GM19328 (cell line): Measurements from ENCODE around the gene NRAP.

Source experiments
- ATAC-seq: cut with Tn5 transposase; IDR thresholded peaks from one replicate; pipeline ENCODE4 v1.9.1; 2021; ENCODE audit warnings: mild to moderate bottlenecking, moderate library complexity; ENCODE audit not compliant: unreplicated experiment

Gene NRAP, protein sequence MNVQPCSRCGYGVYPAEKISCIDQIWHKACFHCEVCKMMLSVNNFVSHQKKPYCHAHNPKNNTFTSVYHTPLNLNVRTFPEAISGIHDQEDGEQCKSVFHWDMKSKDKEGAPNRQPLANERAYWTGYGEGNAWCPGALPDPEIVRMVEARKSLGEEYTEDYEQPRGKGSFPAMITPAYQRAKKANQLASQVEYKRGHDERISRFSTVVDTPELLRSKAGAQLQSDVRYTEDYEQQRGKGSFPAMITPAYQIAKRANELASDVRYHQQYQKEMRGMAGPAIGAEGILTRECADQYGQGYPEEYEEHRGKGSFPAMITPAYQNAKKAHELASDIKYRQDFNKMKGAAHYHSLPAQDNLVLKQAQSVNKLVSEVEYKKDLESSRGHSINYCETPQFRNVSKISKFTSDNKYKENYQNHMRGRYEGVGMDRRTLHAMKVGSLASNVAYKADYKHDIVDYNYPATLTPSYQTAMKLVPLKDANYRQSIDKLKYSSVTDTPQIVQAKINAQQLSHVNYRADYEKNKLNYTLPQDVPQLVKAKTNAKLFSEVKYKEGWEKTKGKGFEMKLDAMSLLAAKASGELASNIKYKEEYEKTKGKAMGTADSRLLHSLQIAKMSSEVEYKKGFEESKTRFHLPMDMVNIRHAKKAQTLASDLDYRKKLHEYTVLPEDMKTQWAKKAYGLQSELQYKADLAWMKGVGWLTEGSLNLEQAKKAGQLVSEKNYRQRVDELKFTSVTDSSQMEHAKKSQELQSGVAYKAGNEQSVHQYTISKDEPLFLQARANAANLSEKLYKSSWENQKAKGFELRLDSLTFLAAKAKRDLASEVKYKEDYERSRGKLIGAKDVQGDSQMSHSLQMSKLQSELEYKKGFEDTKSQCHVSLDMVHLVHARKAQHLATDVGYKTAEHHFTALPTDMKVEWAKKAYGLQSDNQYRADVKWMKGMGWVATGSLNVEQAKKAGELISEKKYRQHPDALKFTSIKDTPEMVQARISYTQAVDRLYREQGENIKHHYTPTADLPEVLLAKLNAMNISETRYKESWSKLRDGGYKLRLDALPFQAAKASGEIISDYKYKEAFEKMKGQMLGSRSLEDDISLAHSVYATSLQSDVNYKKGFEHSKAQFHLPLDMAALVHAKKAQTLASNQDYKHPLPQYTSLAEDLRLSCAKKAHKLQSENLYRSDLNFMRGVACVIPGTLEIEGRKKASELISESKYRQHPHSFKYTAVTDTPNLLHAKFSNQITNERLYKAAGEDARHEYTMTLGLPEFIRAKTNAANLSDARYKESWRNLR (N-terminal part only)

DNA sequence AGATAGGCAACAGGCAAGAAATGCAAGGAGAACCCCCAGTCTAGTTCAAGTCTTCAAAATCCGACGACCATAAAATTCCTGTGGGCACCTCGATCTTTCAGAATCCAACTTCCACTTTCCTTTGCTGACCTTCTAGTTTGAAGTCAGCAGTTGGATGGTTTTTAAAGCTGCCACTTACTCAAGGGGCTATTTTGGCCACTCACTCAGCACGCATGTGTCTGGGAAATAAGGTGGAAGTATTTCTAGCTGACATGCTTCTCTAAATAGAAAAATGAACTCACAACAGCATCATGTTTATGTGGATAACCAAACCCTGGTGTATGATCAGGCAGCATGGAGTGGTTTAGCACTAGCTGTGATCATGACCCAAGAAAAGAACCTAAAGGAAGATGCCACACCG, at the start of gene NRAP:
TSS of gene NRAP (minus strand) at position 134 of the 400 bp plus-strand sequence. CDS start 159 bp downstream, outside the sequence.
- no peak for ATAC-seq

DNA sequence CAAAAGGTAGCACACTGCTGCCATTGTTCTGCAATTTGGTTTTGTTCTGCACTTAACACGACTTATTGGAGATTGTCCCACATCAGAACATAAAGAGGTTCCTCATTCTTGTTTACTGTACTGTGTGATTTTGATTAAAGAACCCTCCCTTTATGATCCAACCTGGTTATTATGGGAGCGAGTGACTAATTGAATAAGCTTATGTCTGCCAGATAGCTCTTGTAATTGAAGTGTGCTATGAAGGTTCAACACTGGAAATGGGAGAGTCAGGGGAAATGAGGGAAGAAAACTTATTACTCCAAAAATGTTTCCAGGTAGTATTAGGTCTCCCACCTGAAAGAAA, 49.8 kb upstream of the NRAP start:
- ATAC-seq = no peak

DNA sequence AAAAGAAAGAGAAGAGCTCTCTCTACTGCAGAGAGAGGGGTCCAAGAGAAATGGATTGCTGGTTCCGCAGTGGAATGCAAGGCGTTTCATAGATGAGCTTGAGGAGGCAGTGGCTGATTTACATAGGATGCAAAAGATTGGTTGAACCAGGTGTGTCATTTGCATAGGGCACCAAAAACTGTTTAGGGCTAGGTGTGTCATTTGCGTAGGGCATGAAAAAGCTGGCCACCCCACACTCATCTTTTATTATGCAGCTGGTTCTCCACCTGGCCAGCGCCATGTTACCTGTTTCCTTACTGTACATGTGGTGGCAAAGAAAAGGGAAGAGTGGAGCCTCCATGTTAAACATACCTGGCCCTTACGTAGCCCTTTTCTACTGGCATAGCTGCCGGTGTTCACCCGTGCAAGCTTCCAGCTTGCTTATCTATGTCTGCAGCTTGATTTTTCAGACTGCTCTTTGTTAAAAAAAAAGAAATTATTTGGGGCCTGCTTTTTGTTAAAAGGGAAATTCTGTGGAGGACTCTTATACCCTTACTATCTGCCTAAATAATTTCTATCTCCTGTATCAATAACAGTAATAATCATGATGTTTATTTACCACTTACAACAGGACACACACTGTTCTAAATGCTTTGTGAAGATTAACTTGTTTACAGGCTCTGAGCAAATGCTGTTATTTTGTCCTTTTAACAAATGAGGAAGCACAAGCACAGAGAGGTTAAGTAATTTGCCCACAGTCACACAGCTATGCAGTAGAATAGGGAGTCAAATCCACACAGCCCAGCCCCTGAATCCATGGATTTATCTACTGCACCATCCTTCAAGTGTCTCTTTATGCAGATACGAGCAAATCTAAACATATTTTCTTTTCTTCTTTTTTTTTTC, 49.2 kb upstream of the NRAP start:
- ATAC-seq = no peak

DNA sequence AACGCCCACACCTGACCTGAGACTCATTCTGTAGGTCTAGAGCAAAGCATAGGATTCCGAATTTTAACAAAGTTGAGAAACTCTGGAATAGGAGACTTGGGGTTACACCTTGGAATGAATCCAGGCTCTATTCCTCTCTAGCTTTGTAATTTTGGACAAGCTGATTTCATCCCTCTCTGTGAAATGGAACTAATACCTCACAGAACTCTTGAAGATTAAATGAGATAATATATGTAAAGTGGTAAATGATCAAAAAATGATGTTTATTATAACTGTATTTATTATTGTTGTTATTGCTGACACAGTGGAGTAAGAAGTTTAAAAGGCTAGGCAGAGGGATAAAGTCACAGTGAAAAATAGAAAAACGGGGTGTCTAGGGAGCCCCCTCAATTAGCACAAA, 48.2 kb upstream of the NRAP start:
- no peak for ATAC-seq

DNA sequence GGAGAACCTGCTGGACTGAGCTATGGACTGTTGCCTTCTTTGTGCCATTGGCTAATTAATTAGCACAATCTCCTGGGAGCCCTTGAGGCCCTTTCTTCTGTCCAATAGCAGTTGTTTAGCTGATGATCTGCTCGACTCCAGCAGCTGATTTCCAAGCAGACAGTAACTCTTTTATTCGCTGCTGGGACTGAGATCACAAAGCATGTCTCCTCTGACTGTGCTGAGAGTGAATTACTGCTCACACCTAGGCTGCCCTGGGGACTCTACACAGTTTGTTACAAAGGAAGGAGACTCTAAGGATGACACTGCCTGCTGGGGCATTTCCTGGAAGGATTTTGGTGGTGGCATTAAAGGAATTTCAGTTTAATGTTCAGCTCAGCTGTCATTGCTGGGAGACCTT, 47.3 kb upstream of the NRAP start:
- no peak for ATAC-seq

DNA sequence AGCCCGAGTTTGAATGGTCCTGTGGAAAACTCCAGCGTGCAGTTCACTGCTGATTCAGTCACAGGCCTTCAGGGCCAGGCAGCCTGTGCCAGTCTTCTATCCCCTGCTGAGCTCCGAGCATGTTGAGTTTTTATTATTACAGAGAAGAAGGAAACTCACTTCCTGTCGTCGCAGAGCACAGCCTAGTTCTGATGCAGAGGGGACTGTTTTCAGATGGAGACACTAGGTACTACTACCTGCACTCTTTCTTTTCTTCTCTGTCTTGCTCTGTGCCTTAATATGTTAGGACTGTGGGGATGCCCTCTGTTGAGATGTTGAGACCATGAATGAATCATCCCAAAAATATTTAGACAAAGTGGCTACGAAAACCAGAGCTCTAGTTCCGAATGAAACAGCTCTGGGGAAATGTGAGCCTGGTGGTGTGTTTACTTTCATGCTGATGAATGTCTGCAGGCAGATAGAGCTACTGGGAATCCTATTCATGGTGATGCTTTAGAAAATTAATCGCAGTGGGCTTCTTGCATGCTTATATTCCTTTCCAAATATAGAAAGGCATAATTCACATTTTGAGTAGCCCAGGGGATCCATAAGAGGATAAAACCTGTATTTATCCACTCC, 45.5 kb upstream of the NRAP start:
- ATAC-seq = no peak

DNA sequence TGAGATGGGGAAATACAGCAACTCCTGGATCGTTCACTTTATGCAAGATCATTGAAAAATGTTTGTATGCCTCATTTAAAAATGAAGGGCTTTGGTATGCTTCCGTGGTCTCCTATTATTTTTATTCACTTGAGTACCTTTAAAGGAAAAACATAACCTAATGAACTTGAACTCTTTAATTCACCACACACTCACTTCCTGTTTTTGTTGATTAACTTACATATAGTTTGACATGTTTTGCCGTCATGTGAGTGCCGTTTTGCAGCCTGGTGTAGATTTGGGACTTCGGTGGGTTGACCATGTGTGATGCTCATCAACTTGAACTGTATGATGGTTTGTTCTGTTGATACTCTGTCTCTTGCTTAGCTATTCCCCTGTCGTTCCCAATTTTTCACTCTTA, 44.8 kb upstream of the NRAP start:
- no peak for ATAC-seq

DNA sequence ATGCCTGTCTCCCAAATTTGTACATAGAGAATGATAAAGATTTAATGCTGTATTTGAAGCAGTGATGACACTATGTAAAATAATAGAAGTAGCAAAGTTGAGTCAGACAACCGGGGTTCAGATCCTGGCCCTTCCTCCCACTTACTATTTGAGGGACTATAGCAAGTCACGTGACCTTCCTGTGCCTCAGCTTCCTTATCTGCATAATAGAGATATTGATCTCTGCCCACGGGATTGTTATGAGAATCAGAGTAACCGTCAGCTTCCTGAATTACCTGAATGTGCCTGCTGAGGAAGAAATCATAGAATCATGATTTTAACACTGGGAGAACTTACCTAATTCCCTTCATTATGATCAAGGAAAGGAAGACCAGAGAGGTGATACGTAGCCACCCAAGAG, 42.8 kb upstream of the NRAP start:
- ATAC-seq = no peak

DNA sequence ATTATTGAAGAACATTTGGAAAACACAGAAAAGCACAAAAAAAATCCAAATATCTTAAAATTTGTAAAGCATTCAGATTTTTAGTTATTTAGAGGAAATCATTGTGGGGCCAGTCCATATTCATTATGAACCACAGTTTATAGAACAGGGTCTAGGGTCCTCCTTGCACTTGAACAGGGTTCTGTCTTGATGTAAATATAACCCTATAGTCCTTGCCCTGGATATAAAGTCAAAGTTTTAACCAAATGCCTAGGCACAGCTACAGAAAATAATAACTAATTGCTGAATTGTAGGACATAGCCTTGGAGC, 41.5 kb upstream of the NRAP start:
- ATAC-seq = no peak

DNA sequence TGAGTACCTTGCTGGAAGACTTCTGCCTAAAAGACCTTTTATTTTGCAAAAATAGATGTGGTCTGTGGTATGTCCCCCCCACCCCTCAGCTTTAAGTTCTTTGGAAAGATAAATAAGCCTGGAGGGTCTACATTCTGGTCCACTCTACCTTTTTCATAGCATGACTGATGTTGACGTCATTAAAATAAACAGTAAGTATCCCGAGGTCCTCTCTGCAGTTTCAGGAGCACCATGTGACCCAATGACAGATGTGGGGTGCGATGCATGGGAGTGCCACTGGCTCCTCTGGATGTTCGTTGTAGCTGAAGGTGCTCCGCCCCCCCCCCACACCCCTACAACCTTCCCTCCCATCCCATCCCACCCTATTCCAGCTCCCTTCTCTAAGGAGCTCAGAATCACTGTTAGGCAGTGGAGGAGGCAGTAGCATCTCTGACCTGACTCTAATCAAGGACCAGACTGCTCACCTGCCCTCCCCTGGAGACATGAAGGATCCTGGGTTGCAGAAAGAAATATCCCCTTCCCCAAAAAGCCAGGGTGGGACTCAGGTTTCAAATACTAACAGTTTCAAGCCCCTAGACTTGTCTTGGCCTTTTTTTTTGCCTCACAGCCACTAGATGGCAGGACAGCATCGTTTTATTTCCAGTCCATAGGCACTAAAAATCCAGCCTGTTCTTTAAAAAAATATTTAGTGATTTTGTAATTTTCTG, 40.9 kb upstream of the NRAP start:
- ATAC-seq = no peak

DNA sequence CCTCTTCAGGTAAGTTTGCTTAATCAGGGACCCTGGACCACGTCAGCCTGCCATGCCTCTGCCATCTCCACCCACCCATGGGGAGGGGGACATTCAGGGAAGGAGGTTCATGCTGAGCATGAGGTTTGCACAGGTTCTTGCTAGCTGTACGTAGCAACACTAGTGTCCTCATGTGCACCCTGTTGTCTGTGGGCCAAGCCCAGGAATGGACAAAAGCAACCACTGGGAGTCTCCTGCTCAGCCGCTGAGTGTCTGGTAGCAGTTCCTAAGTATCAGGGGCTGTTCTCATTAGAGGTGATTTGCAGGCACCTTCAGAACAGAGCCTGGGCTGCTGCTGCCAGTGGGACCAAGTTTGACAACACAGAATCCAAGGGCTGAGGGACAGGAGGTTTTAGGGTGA, 33.8 kb upstream of the NRAP start:
- no peak for ATAC-seq

DNA sequence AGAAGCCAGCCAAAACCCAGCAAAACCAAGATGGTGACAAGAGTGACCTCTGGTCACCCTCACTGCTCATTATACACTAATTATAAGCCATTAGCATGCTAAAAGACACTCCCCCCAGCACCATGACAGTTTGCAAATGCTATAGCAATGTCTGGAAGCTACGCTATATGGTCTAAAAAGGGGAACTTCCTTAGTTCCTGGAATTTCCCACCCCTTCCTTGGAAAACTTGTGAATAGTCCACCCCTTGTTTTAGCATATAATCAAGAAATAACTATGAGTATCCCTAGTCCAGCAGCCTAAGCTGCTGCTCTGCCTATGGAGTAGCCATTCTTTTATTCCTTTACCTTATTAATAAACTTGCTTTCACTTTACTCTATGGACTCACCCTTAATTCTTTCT, 31.9 kb upstream of the NRAP start:
- no peak for ATAC-seq

DNA sequence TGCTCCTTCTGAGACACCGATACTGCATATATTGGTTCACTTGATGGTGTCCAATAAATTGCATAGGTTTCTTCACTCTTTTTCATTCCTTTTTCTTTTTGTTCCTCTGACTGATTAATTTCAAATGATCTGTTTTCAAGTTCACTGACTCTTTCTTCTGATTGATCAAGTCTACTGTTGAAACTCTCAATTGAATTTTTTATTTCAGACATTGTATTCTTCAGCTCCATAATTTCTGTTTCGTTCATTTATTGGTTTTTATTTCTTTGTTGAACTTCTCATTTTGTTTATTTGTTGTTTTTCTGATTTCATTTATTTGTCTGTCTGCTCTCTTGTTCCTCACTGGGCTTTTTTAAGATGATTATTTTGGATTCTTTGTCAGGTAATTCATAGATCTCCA, 29.5 kb upstream of the NRAP start:
- ATAC-seq = no peak

DNA sequence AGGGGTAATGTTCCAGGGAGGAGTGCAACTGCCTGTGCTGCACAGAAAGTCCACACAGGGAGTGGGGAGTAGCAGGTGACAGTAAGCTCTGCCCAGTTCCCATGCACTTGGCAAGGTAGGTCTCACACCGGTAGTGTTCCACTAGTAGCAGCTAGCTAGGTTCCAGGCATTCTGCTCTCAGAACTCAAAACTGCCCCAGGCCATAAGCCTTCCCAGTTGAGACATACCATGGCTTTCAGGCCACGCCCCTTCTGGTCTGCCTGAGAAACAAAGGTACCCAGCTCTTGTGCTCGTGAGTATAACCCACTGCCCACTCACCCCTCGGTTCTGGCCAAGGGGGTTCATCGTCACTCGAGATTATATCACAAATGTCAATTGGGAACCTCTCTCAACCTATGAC, 28.4 kb upstream of the NRAP start:
- ATAC-seq = no peak

DNA sequence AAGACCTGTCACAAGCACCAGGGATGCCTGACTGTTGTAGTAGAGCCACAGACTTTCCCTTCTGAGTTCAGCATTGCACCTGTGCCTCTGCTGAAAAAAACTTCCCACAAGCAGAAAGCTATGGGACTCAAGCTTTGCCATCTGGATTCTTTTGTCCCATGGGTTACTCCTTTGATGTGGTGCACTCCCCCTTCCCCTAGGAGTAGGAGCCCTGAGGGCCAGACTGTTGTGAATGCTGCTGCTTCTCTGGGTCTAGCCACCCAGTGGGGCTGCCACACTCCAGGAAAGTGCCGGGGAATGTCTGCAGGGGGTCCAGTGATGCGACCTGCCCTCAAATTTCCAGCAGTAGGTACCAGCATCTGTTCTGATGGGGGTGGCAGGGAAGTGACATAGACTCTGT, 27.5 kb upstream of the NRAP start:
- ATAC-seq = no peak

DNA sequence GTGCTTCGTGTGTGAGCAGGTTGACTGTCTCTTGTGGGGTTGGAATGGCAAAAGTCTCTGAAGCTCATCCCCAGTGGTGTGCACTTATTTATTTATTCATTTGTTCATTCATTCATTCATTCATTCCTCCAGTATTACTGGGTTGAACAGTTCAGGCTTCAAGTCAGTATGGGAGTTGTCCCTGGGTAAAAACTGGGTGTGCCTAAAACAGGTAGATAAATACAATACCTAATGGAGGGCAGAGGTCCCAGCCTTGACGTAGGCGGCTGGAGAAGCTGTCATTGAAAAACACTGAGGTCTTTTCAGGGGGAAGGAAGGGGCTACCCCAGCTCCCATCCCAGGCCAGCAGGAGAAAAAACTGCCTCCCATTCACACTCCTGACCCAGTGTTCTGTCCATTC, 26.9 kb upstream of the NRAP start:
- ATAC-seq = no peak

DNA sequence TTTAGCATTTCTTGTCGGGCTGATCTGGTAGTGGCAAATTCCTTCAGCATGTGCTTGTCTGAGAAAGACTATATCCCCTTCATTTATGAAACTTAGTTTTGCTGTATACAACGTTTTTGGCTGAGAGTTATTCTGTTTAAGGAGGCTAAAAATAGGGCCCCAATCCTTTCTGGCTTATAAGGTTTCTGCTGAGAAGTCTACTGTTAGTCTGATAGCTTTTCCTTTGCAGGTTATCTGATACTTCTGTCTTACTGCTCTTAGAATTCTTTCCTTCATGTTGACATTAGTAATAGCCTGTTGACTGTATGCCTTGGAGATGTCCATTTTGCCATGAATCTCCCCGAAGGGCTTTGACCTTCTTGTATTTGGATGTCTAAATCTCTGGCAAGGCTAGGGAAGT, 25.7 kb upstream of the NRAP start:
- no peak for ATAC-seq

DNA sequence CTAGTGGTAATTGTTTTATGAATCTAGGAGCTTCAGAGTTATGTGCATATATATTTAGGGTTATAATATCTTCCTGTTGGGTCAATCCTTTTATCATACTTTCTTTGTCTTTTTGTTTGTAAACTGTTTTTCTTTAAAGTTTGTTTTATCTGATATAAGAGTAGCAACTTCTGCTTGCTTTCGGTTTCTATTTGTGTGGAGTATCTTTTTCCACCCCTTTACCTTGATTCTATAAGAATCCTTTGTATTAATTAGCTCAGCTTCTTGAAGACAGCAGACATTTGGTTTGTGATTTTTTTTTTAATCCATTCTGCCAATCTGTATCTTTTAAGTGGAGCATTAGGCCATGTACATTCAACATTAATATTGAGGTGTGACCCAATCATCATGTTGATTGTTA, 25.2 kb upstream of the NRAP start:
- no peak for ATAC-seq

DNA sequence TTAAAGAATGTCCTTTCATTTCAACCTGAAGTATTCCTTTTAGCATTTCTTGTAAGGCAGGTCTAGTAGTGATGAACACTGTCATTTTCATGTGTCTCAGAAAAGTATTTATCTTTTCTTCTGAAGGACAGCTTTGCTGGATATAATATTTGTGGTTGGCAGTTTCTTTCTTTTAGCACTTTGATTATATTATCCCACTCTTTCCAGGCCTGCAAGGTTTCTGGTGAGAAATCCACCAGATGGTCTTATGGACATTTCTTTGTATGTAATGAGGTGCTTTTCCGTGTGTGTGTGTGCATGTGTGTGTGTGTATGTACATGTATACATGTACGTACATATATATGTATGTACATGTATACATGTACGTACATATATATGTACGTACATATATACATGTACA, 23.2 kb upstream of the NRAP start:
- ATAC-seq = no peak

DNA sequence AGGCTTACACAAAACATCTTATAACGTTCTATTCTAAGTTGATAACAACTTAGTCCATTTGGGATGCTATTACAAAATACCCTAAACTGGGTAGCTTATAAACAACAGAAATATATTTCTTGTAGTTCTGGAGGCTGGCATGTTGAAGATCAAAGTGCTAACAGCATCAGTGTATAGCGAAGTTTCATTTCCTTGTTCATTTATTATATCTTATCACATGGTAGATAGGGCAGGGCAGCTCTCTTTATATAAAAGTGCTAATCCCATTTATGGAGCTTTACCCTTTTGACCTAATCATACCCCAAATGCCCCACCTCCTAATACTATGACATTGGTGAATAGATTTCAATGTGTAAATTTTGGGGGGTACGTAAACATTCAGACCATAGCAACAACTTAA, 22.2 kb upstream of the NRAP start:
- no peak for ATAC-seq
